Transverse colon (tissue), 4 donors: ENCODE results near the gene KCNN3. TPM values are rescaled to one million over a fixed set of nuclear protein-coding genes. Genes with fewer than 3 reads are reported as not detected.

Experiments
- DNase-seq: peaks from one replicate; pipeline ENCODE4 v3.0.0-alpha.2; 2019
- H3K27ac ChIP-seq, 4 donors: fragments of 200-600 bp; sonication (generic); 2 replicates each; pipeline ENCODE4 v1.5.1; 2016 to 2018; ENCODE audit warnings: inconsistent platforms in 4 of 4
- H3K27me3 ChIP-seq: fragments of 200-600 bp; sonication (generic); 2 replicates; pipeline ENCODE4 v1.5.1; 2017; ENCODE audit warnings: inconsistent platforms
- H3K36me3 ChIP-seq, 4 donors: fragments of 200-600 bp; sonication (generic); 2 replicates each; pipeline ENCODE4 v1.5.1; 2017 to 2019; ENCODE audit warnings: inconsistent platforms in 4 of 4
- H3K4me1 ChIP-seq, 4 donors: fragments of 200-600 bp; sonication (generic); 2 replicates each; pipeline ENCODE4 v1.5.1; 2017 to 2020; ENCODE audit warnings: inconsistent platforms in 4 of 4
- H3K4me3 ChIP-seq, 4 donors: fragments of 200-600 bp; sonication (generic); 1 replicate in 1 of 4; 2 replicates in 3 of 4; pipeline versions ENCODE4 v1.5.1 to v1.6.1; 2017 to 2019; ENCODE audit warnings: inconsistent platforms in 4 of 4
- H3K9me3 ChIP-seq, 2 donors: fragments of 200-600 bp; sonication (generic); 2 replicates each; pipeline ENCODE4 v1.5.1; 2017 to 2019; ENCODE audit warnings: inconsistent platforms in 2 of 2
- CTCF ChIP-seq, 5 experiments: fragments of 200-600 bp in 3 of 5; fragments of 450-650 bp in 2 of 5; sonication (generic) in 3 of 5; IDR thresholded peaks; 1 replicate in 2 of 5; 2 replicates in 3 of 5; pipeline ENCODE4 v1.5.1; 2016 to 2017; ENCODE audit warnings: antibody characterized with exemption in 5 of 5, inconsistent platforms in 3 of 5, mild to moderate bottlenecking in 2 of 5, moderate library complexity in 1 of 5
- EP300 ChIP-seq: sonication (generic); formaldehyde crosslinking; IDR thresholded peaks from one replicate; pipeline ENCODE4 v1.6.1; 2017; ENCODE audit warnings: antibody characterized with exemption, low read depth
- POLR2A ChIP-seq: fragments of 450-650 bp; IDR thresholded peaks from one replicate; pipeline ENCODE4 v1.6.1; 2016; ENCODE audit warnings: antibody characterized with exemption, mild to moderate bottlenecking, moderate library complexity
- POLR2AphosphoS5 ChIP-seq, 3 donors: sonication (generic); formaldehyde crosslinking; IDR thresholded peaks; one replicate each; pipeline ENCODE4 v1.6.1; 2016; ENCODE audit warnings: antibody characterized with exemption in 3 of 3
- WGBS, 2 donors: methylation state at CpG; one replicate each; pipeline ENCODE4 v1.1.5; 2018; ENCODE audit warnings: low coverage in 1 of 2; 5-methylcytosine and 5-hydroxymethylcytosine counted together
- in situ Hi-C, 4 donors: fragments of 200-750 bp; cut with MboI; loops; one replicate each; pipeline versions ENCODE4 v1.15.0 to v1.15.1; 2017; ENCODE audit warnings: low sequenced_read_pairs in 3 of 4, low pct_ligation_motif_present in 1 of 4, low pct_unique_long_range_greater_than_20kb in 1 of 4
- intact Hi-C: fragments of 100-400 bp; cut with DNase I; formaldehyde crosslinking; loops from one replicate; pipeline ENCODE4 v1.15.1; 2023; ENCODE audit warnings: low total_unique reads
- total RNA-seq, 4 donors: library from RNA; depleted of rRNA; stranded (reverse); fragments of >200 nt; gene quantifications; one replicate each; pipeline ENCODE4 v1.1.0, GENCODE V29; 2016

KCNN3 gene
- total RNA-seq, 4 donors from 2014 or later = 2.3 to 5.0 (median 3.5) TPM

- Histone ChIP-seq H3K4me1 (no peaks in the 10 kb centered on the region), H3K9me3 (no peaks in the 10 kb centered on the region), H3K27ac (no peak overlapping the region), H3K4me3 (no peak overlapping the region), H3K27me3 (no peaks in the 10 kb centered on the region), H3K36me3 (no peaks in the 10 kb centered on the region)
- intact Hi-C loops (no loop called here), in situ Hi-C loops (no loop called here)
- no peak for TF ChIP-seq POLR2A
- no peak for TF ChIP-seq CTCF (IDR thresholded peaks at IDR 0.05)
- TF ChIP-seq POLR2AphosphoS5 (IDR thresholded peaks at IDR 0.05) = no peak
- TF ChIP-seq EP300 = no peak
- WGBS, 2 donors = 79 to 100% methylated on average over 1 to 2 of the region's 2 CpGs
- DNase-seq = no peak
Measured at GRCh38 chr1:154831462-154831861, 38.6 kb downstream of the KCNN3 start.

- no peak for TF ChIP-seq POLR2A
- TF ChIP-seq CTCF (IDR thresholded peaks at IDR 0.05) = no peak
- no peak for TF ChIP-seq POLR2AphosphoS5 (IDR thresholded peaks at IDR 0.05)
- TF ChIP-seq EP300 = no peak
- H3K36me3 ChIP-seq = no peaks in the 10 kb centered on the region
- DNase-seq = no peak
- intact Hi-C loops (no loop called here), in situ Hi-C loops (no loop called here)
- H3K4me3 ChIP-seq = no peak overlapping the region
- no peaks in the 10 kb centered on the region for H3K4me1 ChIP-seq
- H3K9me3 ChIP-seq = no peaks in the 10 kb centered on the region
- no peak overlapping the region for H3K27ac ChIP-seq
- no peaks in the 10 kb centered on the region for H3K27me3 ChIP-seq
- 77% methylated on average over 5 of the region's 5 CpGs; no CpG with 5 or more reads in 1 of the 2 donors for WGBS, 2 donors
Measured at GRCh38 chr1:154829062-154829461, 41.0 kb downstream of the KCNN3 start.

GRCh38 chr1:154824179-154825000, 45.7 kb downstream of the KCNN3 start:
- intact Hi-C loops (no loop called here), in situ Hi-C loops (no loop called here)
- Histone ChIP-seq H3K4me3 (no peak overlapping the region), H3K27me3 (no peaks in the 10 kb centered on the region), H3K27ac (peak overlapping the region in 1 of 4 donors; percentile 34), H3K9me3 (no peaks in the 10 kb centered on the region), H3K36me3 (no peaks in the 10 kb centered on the region), H3K4me1 (no peaks in the 10 kb centered on the region)
- 77 to 93% methylated on average over 5 of the region's 5 CpGs for WGBS, 2 donors
- no peak for TF ChIP-seq POLR2A
- no peak for TF ChIP-seq POLR2AphosphoS5 (IDR thresholded peaks at IDR 0.05)
- no peak for TF ChIP-seq EP300
- TF ChIP-seq CTCF (IDR thresholded peaks at IDR 0.05) = no peak
- DNase-seq = no peak

GRCh38 chr1:154822717-154823116, 47.4 kb downstream of the KCNN3 start:
- intact Hi-C loops = no loop called here
- no peaks in the 10 kb centered on the region for H3K27me3 ChIP-seq
- TF ChIP-seq CTCF (IDR thresholded peaks at IDR 0.05) = no peak
- TF ChIP-seq EP300 = no peak
- no peak for TF ChIP-seq POLR2A
- TF ChIP-seq POLR2AphosphoS5 (IDR thresholded peaks at IDR 0.05) = no peak
- DNase-seq = peak; percentile 27
- H3K4me3 ChIP-seq = no peak overlapping the region
- 57 to 100% methylated on average over 1 to 6 of the region's 6 CpGs for WGBS, 2 donors
- in situ Hi-C loops = no loop called here
- no peaks in the 10 kb centered on the region for H3K4me1 ChIP-seq
- H3K9me3 ChIP-seq = no peaks in the 10 kb centered on the region
- no peaks in the 10 kb centered on the region for H3K36me3 ChIP-seq
- H3K27ac ChIP-seq = peak overlapping the region in 1 of 4 donors; percentile 30
